Mucosa of descending colon (tissue), 3 donors: ENCODE measurements around the gene MGAT3. TPM values are rescaled to one million over a fixed set of nuclear protein-coding genes. Genes with fewer than 3 reads are reported as not detected.

Experiments
- ATAC-seq: fragments of 200-7000 bp; cut with Tn5 transposase; one replicate; pipeline ENCODE4 v1.9.1; 2020; ENCODE audit warnings: mild to moderate bottlenecking, moderate library complexity
- DNase-seq, 3 donors: peaks; one replicate each; pipeline ENCODE4 v3.0.0-alpha.2; 2020
- H3K36me3 ChIP-seq: fragments of 200-600 bp; one replicate; pipeline ENCODE4 v1.8.0; 2021; ENCODE audit warnings: low read depth, mild to moderate bottlenecking
- H3K4me1 ChIP-seq: fragments of 200-600 bp; one replicate; pipeline ENCODE4 v1.8.0; 2021; ENCODE audit warnings: low read depth, mild to moderate bottlenecking
- H3K4me3 ChIP-seq: fragments of 200-600 bp; one replicate; pipeline ENCODE4 v1.8.0; 2021; ENCODE audit warnings: mild to moderate bottlenecking
- H3K9me3 ChIP-seq: fragments of 200-600 bp; one replicate; pipeline ENCODE4 v1.8.0; 2021; ENCODE audit warnings: mild to moderate bottlenecking
- intact Hi-C, 2 donors: fragments of 100-400 bp; cut with DNase I in 1 of 2; cut with micrococcal nuclease in 1 of 2; formaldehyde crosslinking; loops; one replicate each; pipeline versions ENCODE4 v1.11.0 to v1.11.1; 2022; cut with DNase I, micrococcal nuclease
- total RNA-seq, 3 donors: library from RNA; stranded (reverse); fragmentation: NEBNext Ultra II Directional in 2 of 3; extraction: Animal tissue kit (Norgen Biotek cat#: 25700) in 2 of 3; gene quantifications; one replicate each; pipeline versions ENCODE4 v1.2.1 to v1.2.4, GENCODE V29; 2021 to 2023
- TF ChIP-seq, protein P1 (sequence below): fragments of 200-600 bp; IDR thresholded peaks from one replicate; pipeline ENCODE4 v1.8.0; 2022; ENCODE audit warnings: antibody characterized with exemption, mild to moderate bottlenecking
- donor health status: DM: no; HTN: no; CAD: no; lungs with moderate emphysema.
- donor health status: DM: no; HTN: no; CAD: no.
- donor health status: DM: no; HTN: yes; CAD: no.

The MGAT3 gene
- total RNA-seq, 3 donors from 2014 or later: 5.1 to 8.5 (median 6.5) TPM

DNA sequence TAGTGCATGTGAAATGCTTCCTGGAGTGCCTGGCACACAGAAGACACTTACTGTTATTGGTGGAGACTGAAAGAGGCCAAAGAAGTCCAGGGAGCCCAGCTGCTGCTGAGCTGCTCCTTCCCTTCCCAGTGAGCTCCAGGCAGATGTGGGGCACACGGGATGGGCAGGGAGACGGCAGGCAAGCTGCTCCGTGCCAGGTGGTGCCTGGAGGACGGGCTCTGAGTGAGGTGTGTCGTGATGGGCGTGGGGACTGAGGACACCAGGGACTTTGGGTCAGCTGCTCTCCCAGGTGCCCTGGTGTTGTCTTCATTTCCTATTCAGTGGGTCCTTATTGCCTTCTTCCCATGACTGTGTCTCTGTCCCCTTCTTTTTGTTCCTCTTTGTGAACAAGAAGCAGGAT, 37.7 kb upstream of the MGAT3 start:
- Histone ChIP-seq H3K4me3 (no peak overlapping the region), H3K36me3 (peaks cover 3% of the 10 kb centered on the region), H3K9me3 (no peaks in the 10 kb centered on the region), H3K4me1 (no peaks in the 10 kb centered on the region)
- intact Hi-C loops: no loop called here
- ATAC-seq (no peak), DNase-seq (peak in 1 of 3 donors; percentile 40)
- TF ChIP-seq, protein P1, sequence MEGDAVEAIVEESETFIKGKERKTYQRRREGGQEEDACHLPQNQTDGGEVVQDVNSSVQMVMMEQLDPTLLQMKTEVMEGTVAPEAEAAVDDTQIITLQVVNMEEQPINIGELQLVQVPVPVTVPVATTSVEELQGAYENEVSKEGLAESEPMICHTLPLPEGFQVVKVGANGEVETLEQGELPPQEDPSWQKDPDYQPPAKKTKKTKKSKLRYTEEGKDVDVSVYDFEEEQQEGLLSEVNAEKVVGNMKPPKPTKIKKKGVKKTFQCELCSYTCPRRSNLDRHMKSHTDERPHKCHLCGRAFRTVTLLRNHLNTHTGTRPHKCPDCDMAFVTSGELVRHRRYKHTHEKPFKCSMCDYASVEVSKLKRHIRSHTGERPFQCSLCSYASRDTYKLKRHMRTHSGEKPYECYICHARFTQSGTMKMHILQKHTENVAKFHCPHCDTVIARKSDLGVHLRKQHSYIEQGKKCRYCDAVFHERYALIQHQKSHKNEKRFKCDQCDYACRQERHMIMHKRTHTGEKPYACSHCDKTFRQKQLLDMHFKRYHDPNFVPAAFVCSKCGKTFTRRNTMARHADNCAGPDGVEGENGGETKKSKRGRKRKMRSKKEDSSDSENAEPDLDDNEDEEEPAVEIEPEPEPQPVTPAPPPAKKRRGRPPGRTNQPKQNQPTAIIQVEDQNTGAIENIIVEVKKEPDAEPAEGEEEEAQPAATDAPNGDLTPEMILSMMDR: no peak

DNA sequence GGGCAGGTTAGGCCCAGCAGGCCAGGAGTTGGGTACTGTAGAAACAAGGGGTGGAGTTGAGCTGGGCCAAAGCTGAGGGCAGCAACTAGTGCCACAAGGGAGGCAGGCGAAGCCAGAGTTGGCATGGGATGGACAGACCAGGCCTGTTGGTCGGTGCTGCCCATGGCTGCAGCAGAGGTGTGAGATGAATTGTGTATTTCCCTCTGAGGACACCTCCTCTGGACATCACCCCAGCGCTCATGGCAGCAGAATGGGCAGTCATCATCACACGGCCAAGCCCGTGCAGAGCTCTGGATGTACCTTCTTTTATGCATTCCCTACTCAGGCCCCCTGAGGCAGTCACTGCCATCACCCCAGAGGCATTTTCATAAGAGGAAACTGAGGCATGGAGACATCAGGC, 36.9 kb upstream of the MGAT3 start:
- DNase-seq: peak in 1 of 3 donors; percentile 23
- Histone ChIP-seq H3K36me3 (peaks cover 3% of the 10 kb centered on the region), H3K4me1 (no peaks in the 10 kb centered on the region), H3K4me3 (no peak overlapping the region), H3K9me3 (no peaks in the 10 kb centered on the region)
- intact Hi-C loops: no loop called here
- TF ChIP-seq, protein P1: no peak
- ATAC-seq: no peak

DNA sequence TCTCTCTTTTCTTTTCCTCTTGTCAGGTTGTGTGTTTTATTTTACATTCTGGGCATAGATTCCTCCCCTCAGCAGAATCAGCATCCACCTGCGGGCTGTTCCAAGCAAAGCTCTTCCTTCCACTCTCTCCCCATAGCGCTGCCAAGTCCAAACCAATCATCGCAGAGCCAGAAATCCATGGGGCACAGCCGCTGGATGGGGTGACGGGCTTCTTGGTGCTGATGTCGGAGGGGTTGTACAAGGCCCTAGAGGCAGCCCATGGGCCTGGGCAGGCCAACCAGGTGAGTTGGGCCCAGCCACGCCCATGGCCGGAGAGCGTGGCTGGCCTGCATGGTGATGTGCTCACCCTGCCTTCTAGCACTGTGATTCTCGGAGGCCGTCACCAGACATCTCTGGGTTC, 35.1 kb upstream of the MGAT3 start:
- Histone ChIP-seq H3K4me1 (no peaks in the 10 kb centered on the region), H3K36me3 (peaks cover 3% of the 10 kb centered on the region), H3K4me3 (no peak overlapping the region), H3K9me3 (no peaks in the 10 kb centered on the region)
- TF ChIP-seq, protein P1: no peak
- ATAC-seq (no peak), DNase-seq (peak in 1 of 3 donors; percentile 29)
- intact Hi-C loops: no loop called here

DNA sequence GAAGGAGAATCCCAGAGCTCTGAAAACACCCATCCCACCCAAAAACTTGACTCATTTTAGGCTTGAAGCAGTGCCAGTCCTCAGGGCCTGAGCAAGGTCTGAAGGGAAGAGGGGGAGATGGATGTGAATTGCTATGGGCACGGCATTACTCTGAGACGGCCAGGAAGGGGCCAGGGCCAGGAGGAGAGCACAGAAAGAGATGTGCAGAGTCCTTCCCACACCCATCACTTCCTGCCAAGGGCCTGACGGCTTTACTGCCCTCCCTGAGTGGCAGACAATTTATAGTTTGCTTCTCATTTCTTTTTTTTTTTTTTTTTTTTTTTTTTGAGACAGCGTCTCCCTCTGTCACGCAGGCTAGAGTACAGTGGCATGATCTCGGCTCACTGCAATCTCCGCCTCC, 34.7 kb upstream of the MGAT3 start:
- no peaks in the 10 kb centered on the region for H3K9me3 ChIP-seq
- intact Hi-C loops: no loop called here
- DNase-seq: peak in 1 of 3 donors; percentile 24
- H3K36me3 ChIP-seq: peaks cover 3% of the 10 kb centered on the region
- no peak overlapping the region for H3K4me3 ChIP-seq
- H3K4me1 ChIP-seq: no peaks in the 10 kb centered on the region
- TF ChIP-seq, protein P1: no peak
- no peak for ATAC-seq

DNA sequence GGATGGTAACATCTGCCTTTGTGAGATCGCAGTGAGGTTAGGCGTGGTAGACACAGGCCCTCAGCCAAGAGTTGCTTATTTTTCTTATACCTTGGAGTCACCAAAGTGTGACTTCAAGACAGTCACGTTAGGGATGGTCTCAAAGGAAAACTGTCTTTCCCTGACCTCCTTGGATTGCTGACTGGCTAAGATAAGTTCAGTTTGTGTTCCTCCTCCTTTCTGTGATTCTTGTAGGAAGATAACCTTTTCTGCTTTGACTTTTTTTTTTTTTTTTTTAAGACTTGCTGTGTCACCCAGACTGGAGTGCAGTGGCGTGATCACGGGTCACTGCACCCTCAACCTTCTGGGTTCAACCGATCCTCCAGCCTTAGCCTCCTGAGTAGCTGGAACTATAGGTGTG, 34.1 kb upstream of the MGAT3 start:
- no peak for ATAC-seq
- DNase-seq: no peak
- TF ChIP-seq, protein P1: no peak
- intact Hi-C loops: no loop called here
- Histone ChIP-seq H3K36me3 (peaks cover 3% of the 10 kb centered on the region), H3K4me1 (no peaks in the 10 kb centered on the region), H3K9me3 (no peaks in the 10 kb centered on the region), H3K4me3 (no peak overlapping the region)

DNA sequence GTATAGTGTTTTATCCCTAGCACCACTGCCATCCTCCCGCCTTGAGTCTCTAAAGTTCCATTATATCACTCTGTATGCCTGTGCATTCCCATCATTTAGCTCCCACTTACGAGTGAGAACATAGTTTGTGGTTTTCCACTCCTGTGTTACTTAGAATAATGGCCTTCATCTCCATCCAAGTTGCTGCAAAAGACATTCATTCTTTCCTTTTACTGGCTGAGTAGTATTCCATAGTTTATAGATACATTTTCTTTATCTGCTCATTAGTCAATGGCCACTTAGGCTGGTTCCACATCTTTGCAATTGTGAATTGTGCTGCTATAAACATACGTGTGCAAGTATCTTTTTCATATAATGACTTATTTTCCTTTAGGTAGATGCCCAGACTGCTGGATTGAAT, 32.8 kb upstream of the MGAT3 start:
- intact Hi-C loops: no loop called here
- Histone ChIP-seq H3K9me3 (no peaks in the 10 kb centered on the region), H3K36me3 (peaks cover 3% of the 10 kb centered on the region), H3K4me3 (no peak overlapping the region), H3K4me1 (no peaks in the 10 kb centered on the region)
- DNase-seq: no peak
- ATAC-seq: no peak
- TF ChIP-seq, protein P1: no peak
